Sigmoid colon (tissue), 3 donors: Measurements from ENCODE around the gene ASXL3.

ENCODE experiments used
- CTCF ChIP-seq, 4 experiments: fragments of 450-650 bp in 3 of 4; fragments of 200-600 bp in 1 of 4; IDR thresholded peaks; one replicate each; pipeline ENCODE4 v1.5.1; 2016 to 2019; ENCODE audit warnings: antibody characterized with exemption in 4 of 4, mild to moderate bottlenecking in 3 of 4, moderate library complexity in 2 of 4
- POLR2A ChIP-seq, 2 donors: fragments of 450-650 bp; IDR thresholded peaks; one replicate each; pipeline ENCODE4 v1.6.1; 2016; ENCODE audit warnings: antibody characterized with exemption in 2 of 2, mild to moderate bottlenecking in 2 of 2, moderate library complexity in 2 of 2

DNA sequence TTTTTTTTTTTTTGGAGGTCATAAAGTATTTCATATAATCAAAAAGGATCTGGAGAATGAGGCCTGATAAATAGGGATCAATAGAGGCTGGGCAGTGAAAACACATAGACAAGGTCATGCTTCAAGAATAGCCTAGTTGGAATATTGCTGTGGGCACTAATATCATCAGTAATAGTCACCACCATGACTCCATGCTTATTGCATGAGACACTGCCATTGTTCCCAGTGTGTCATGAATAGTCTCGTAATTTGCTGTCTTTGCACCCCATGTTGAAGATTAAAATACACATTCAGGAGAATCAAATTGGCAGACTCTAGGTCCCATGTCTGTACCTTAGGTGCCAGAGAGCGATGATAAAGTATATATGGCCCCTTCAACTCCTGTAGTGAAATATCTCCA is 10.3 kb downstream of the ASXL3 start:
- TF ChIP-seq CTCF (IDR thresholded peaks at IDR 0.05), result no peak
- no peak for TF ChIP-seq POLR2A (IDR thresholded peaks at IDR 0.05)
